Natural killer cell treated with Interleukin-12 subunit alpha and Interleukin-12 subunit beta and Interleukin-15 and Interleukin-18, amount 100 ng/mL, for 72 hours (primary cell): ENCODE measurements around the gene NTM. TPM values are rescaled to one million over a fixed set of nuclear protein-coding genes. Genes with fewer than 3 reads are reported as not detected.
A peak's percentile ranks its signal among the peaks of the same experiment; 100 is the strongest.

Source experiments
- ATAC-seq, 2 donors: fragments of 150-1000 bp; cut with Tn5 transposase in 1 of 2; sonication (Bioruptor Pico), chemical (Tn5 transposase) in 1 of 2; 2 replicates each; pipeline ENCODE4 v1.10.0; 2021
- DNase-seq: peaks from one replicate; pipeline ENCODE4 v3.0.0; 2022; ENCODE audit warnings: low spot score
- H3K27ac Mint-ChIP-seq, 2 donors: 1 replicate in 1 of 2; 2 replicates in 1 of 2; pipeline ENCODE4 v1.8.0; 2022; ENCODE audit warnings: mixed read lengths in 2 of 2, mild to moderate bottlenecking in 1 of 2, moderate library complexity in 1 of 2
- H3K27me3 Mint-ChIP-seq, 2 donors: 1 replicate in 1 of 2; 2 replicates in 1 of 2; pipeline ENCODE4 v1.8.0; 2022; ENCODE audit warnings: mixed read lengths in 2 of 2
- H3K36me3 Mint-ChIP-seq: one replicate; pipeline ENCODE4 v1.8.0; 2022; ENCODE audit warnings: mixed read lengths
- H3K4me1 Mint-ChIP-seq, 2 donors: 1 replicate in 1 of 2; 2 replicates in 1 of 2; pipeline ENCODE4 v1.8.0; 2022; ENCODE audit warnings: low read depth in 2 of 2, mixed read lengths in 2 of 2, mild to moderate bottlenecking in 1 of 2
- H3K4me3 Mint-ChIP-seq: one replicate; pipeline ENCODE4 v1.8.0; 2022; ENCODE audit warnings: mixed read lengths
- H3K9me3 Mint-ChIP-seq: 2 replicates; pipeline ENCODE4 v1.8.0; 2022; ENCODE audit warnings: mixed read lengths
- total RNA-seq, 2 donors: library from RNA; stranded (reverse); gene quantifications; one replicate each; pipeline ENCODE4 v1.2.3, GENCODE V29; 2022

NTM gene
- total RNA-seq, 2 donors from 2014 or later, result not detected

GRCh38 chr11:131923309-131923708 is 552.9 kb downstream of the NTM start:
- H3K9me3 Mint-ChIP-seq, result peaks cover 3% of the 10 kb centered on the region
- DNase-seq (no peak), ATAC-seq (no peak)
- peaks cover 2 to 7% of the 10 kb centered on the region in 2 donors for H3K27me3 Mint-ChIP-seq
- H3K27ac Mint-ChIP-seq, result no peak overlapping the region
- H3K4me1 Mint-ChIP-seq, result no peaks in the 10 kb centered on the region
- no peaks in the 10 kb centered on the region for H3K36me3 Mint-ChIP-seq
- H3K4me3 Mint-ChIP-seq, result no peak overlapping the region

GRCh38 chr11:131924001-131924400 is 553.6 kb downstream of the NTM start:
- H3K36me3 Mint-ChIP-seq, result no peaks in the 10 kb centered on the region
- H3K4me1 Mint-ChIP-seq, result peaks cover 0 to 4% of the 10 kb centered on the region in 2 donors
- peaks cover 2 to 14% of the 10 kb centered on the region in 2 donors for H3K27me3 Mint-ChIP-seq
- ATAC-seq (no peak), DNase-seq (no peak)
- peaks cover 3% of the 10 kb centered on the region for H3K9me3 Mint-ChIP-seq
- H3K4me3 Mint-ChIP-seq, result no peak overlapping the region
- no peak overlapping the region for H3K27ac Mint-ChIP-seq

GRCh38 chr11:131924457-131925201 is 554.2 kb downstream of the NTM start:
- H3K27ac Mint-ChIP-seq, result no peak overlapping the region
- peaks cover 2 to 15% of the 10 kb centered on the region in 2 donors for H3K27me3 Mint-ChIP-seq
- no peak for DNase-seq
- H3K4me3 Mint-ChIP-seq, result no peak overlapping the region
- H3K4me1 Mint-ChIP-seq, result peaks cover 0 to 4% of the 10 kb centered on the region in 2 donors
- peaks cover 3% of the 10 kb centered on the region for H3K9me3 Mint-ChIP-seq
- H3K36me3 Mint-ChIP-seq, result no peaks in the 10 kb centered on the region
- ATAC-seq, result no peak

- DNase-seq, result no peak
- Mint-ChIP-seq H3K27ac (no peak overlapping the region), H3K27me3 (peaks cover 2 to 15% of the 10 kb centered on the region in 2 donors), H3K36me3 (no peaks in the 10 kb centered on the region), H3K9me3 (peaks cover 3% of the 10 kb centered on the region), H3K4me1 (peaks cover 0 to 4% of the 10 kb centered on the region in 2 donors), H3K4me3 (no peak overlapping the region)
- ATAC-seq, result no peak
Measured at GRCh38 chr11:131925829-131926228, 555.4 kb downstream of the NTM start.

- H3K4me3 Mint-ChIP-seq, result no peak overlapping the region
- H3K4me1 Mint-ChIP-seq, result peaks cover 0 to 4% of the 10 kb centered on the region in 2 donors
- peaks cover 0 to 7% of the 10 kb centered on the region in 2 donors for H3K27me3 Mint-ChIP-seq
- no peak for DNase-seq
- ATAC-seq, result no peak
- H3K36me3 Mint-ChIP-seq, result no peaks in the 10 kb centered on the region
- no peaks in the 10 kb centered on the region for H3K9me3 Mint-ChIP-seq
- H3K27ac Mint-ChIP-seq, result no peak overlapping the region
Measured at GRCh38 chr11:131928992-131929391, 558.6 kb downstream of the NTM start.

- peaks cover 0 to 12% of the 10 kb centered on the region in 2 donors for H3K27me3 Mint-ChIP-seq
- H3K4me1 Mint-ChIP-seq, result peaks cover 0 to 4% of the 10 kb centered on the region in 2 donors
- no peaks in the 10 kb centered on the region for H3K9me3 Mint-ChIP-seq
- H3K36me3 Mint-ChIP-seq, result no peaks in the 10 kb centered on the region
- H3K27ac Mint-ChIP-seq, result no peak overlapping the region
- no peak for DNase-seq
- ATAC-seq, result no peak
- H3K4me3 Mint-ChIP-seq, result no peak overlapping the region
Measured at GRCh38 chr11:131932584-131933325, 562.3 kb downstream of the NTM start.

GRCh38 chr11:131934006-131934405 is 563.6 kb downstream of the NTM start:
- Mint-ChIP-seq H3K9me3 (peaks cover 5% of the 10 kb centered on the region), H3K27ac (no peak overlapping the region)
- no peak for ATAC-seq

GRCh38 chr11:131938351-131938751 is 567.9 kb downstream of the NTM start:
- no peak for DNase-seq
- ATAC-seq, result peak in 1 of 2 donors; percentile 9
- H3K27ac Mint-ChIP-seq, result no peak overlapping the region
- H3K4me3 Mint-ChIP-seq, result no peak overlapping the region
- no peaks in the 10 kb centered on the region for H3K36me3 Mint-ChIP-seq
- H3K9me3 Mint-ChIP-seq, result peaks cover 8% of the 10 kb centered on the region
- H3K4me1 Mint-ChIP-seq, result no peaks in the 10 kb centered on the region
- peaks cover 0 to 5% of the 10 kb centered on the region in 2 donors for H3K27me3 Mint-ChIP-seq

More at GRCh38 chr11:131934006-131934405, 563.6 kb downstream of the NTM start:
- no peak overlapping the region for H3K4me3 Mint-ChIP-seq
- no peaks in the 10 kb centered on the region for H3K36me3 Mint-ChIP-seq
- no peaks in the 10 kb centered on the region for H3K4me1 Mint-ChIP-seq
- DNase-seq, result no peak
- peaks cover 0 to 6% of the 10 kb centered on the region in 2 donors for H3K27me3 Mint-ChIP-seq

- no peak for DNase-seq
- H3K4me3 Mint-ChIP-seq, result no peak overlapping the region
- H3K36me3 Mint-ChIP-seq, result no peaks in the 10 kb centered on the region
- H3K27me3 Mint-ChIP-seq, result no peaks in the 10 kb centered on the region
- H3K9me3 Mint-ChIP-seq, result peaks cover 11% of the 10 kb centered on the region
- no peak for ATAC-seq
- H3K4me1 Mint-ChIP-seq, result no peaks in the 10 kb centered on the region
- no peak overlapping the region for H3K27ac Mint-ChIP-seq
Measured at GRCh38 chr11:131940126-131940525, 569.7 kb downstream of the NTM start.

- Mint-ChIP-seq H3K4me3 (no peak overlapping the region), H3K27ac (no peak overlapping the region), H3K4me1 (no peaks in the 10 kb centered on the region), H3K27me3 (no peaks in the 10 kb centered on the region), H3K9me3 (peaks cover 11% of the 10 kb centered on the region), H3K36me3 (no peaks in the 10 kb centered on the region)
- DNase-seq, result no peak
- ATAC-seq, result no peak
Measured at GRCh38 chr11:131942878-131943277, 572.5 kb downstream of the NTM start.

GRCh38 chr11:131943295-131943694 is 572.9 kb downstream of the NTM start:
- Mint-ChIP-seq H3K27ac (no peak overlapping the region), H3K4me1 (no peaks in the 10 kb centered on the region), H3K36me3 (no peaks in the 10 kb centered on the region), H3K4me3 (no peak overlapping the region), H3K9me3 (peaks cover 11% of the 10 kb centered on the region), H3K27me3 (no peaks in the 10 kb centered on the region)
- no peak for DNase-seq
- no peak for ATAC-seq

GRCh38 chr11:131944736-131945135 is 574.3 kb downstream of the NTM start:
- no peak overlapping the region for H3K27ac Mint-ChIP-seq
- H3K27me3 Mint-ChIP-seq, result no peaks in the 10 kb centered on the region
- peaks cover 3% of the 10 kb centered on the region for H3K9me3 Mint-ChIP-seq
- no peak for ATAC-seq
- H3K4me1 Mint-ChIP-seq, result no peaks in the 10 kb centered on the region
- DNase-seq, result no peak
- no peak overlapping the region for H3K4me3 Mint-ChIP-seq
- no peaks in the 10 kb centered on the region for H3K36me3 Mint-ChIP-seq

- no peaks in the 10 kb centered on the region for H3K4me1 Mint-ChIP-seq
- peaks cover 8% of the 10 kb centered on the region for H3K9me3 Mint-ChIP-seq
- ATAC-seq, result no peak
- H3K27me3 Mint-ChIP-seq, result peaks cover 0 to 8% of the 10 kb centered on the region in 2 donors
- no peaks in the 10 kb centered on the region for H3K36me3 Mint-ChIP-seq
- H3K27ac Mint-ChIP-seq, result no peak overlapping the region
- no peak for DNase-seq
- no peak overlapping the region for H3K4me3 Mint-ChIP-seq
Measured at GRCh38 chr11:131945706-131946105, 575.3 kb downstream of the NTM start.

- DNase-seq, result no peak
- no peaks in the 10 kb centered on the region for H3K4me1 Mint-ChIP-seq
- peaks cover 14% of the 10 kb centered on the region for H3K9me3 Mint-ChIP-seq
- peaks cover 0 to 9% of the 10 kb centered on the region in 2 donors for H3K27me3 Mint-ChIP-seq
- no peak overlapping the region for H3K4me3 Mint-ChIP-seq
- ATAC-seq, result no peak
- no peak overlapping the region for H3K27ac Mint-ChIP-seq
- no peaks in the 10 kb centered on the region for H3K36me3 Mint-ChIP-seq
Measured at GRCh38 chr11:131947511-131947910, 577.1 kb downstream of the NTM start.
